ENCODE results near the gene CFAP77. TPM values are rescaled to one million over a fixed set of nuclear protein-coding genes. Genes with fewer than 3 reads are reported as not detected.

Gene CFAP77
- total RNA-seq, 2 donors from 2014 or later, result 3.3 to 8.6 TPM

- no peaks in the 10 kb centered on the region for H3K27me3 ChIP-seq
- no peak for DNase-seq (ENCODE audit: low spot score)
- no peaks in the 10 kb centered on the region for H3K4me1 ChIP-seq
- H3K4me3 ChIP-seq, result no peak overlapping the region
- H3K27ac ChIP-seq, result no peak overlapping the region
- H3K36me3 ChIP-seq, result no peaks in the 10 kb centered on the region
- peaks cover 0 to 11% of the 10 kb centered on the region in 2 donors for H3K9me3 ChIP-seq
- TF ChIP-seq CTCF (IDR thresholded peaks at IDR 0.05), result no peak
Observed at GRCh38 chr9:132537352-132537751, 127.3 kb downstream of the CFAP77 start.

- Histone ChIP-seq H3K27me3 (no peaks in the 10 kb centered on the region), H3K4me1 (no peaks in the 10 kb centered on the region)
Observed at GRCh38 chr9:132538071-132538470, 128.1 kb downstream of the CFAP77 start.

GRCh38 chr9:132539096-132539495, 129.1 kb downstream of the CFAP77 start:
- Histone ChIP-seq H3K9me3 (peaks cover 0 to 11% of the 10 kb centered on the region in 2 donors), H3K27me3 (no peaks in the 10 kb centered on the region), H3K36me3 (no peaks in the 10 kb centered on the region), H3K4me3 (no peak overlapping the region), H3K27ac (no peak overlapping the region), H3K4me1 (no peaks in the 10 kb centered on the region)
- no peak for DNase-seq (ENCODE audit: low spot score)
- TF ChIP-seq CTCF (IDR thresholded peaks at IDR 0.05), result no peak

More at GRCh38 chr9:132538071-132538470, 128.1 kb downstream of the CFAP77 start:
- DNase-seq (ENCODE audit: low spot score), result no peak
- Histone ChIP-seq H3K36me3 (no peaks in the 10 kb centered on the region), H3K9me3 (peaks cover 0 to 11% of the 10 kb centered on the region in 2 donors), H3K4me3 (no peak overlapping the region), H3K27ac (no peak overlapping the region)
- TF ChIP-seq CTCF (IDR thresholded peaks at IDR 0.05), result no peak

- Histone ChIP-seq H3K4me3 (no peak overlapping the region), H3K36me3 (no peaks in the 10 kb centered on the region), H3K4me1 (peaks cover 0 to under 1% of the 10 kb centered on the region in 2 donors), H3K9me3 (no peaks in the 10 kb centered on the region), H3K27me3 (no peaks in the 10 kb centered on the region), H3K27ac (no peak overlapping the region)
- DNase-seq (ENCODE audit: low spot score), result no peak
- no peak for TF ChIP-seq CTCF (IDR thresholded peaks at IDR 0.05)
Observed at GRCh38 chr9:132541051-132541450, 131.0 kb downstream of the CFAP77 start.

- DNase-seq (ENCODE audit: low spot score), result no peak
- H3K27me3 ChIP-seq, result no peaks in the 10 kb centered on the region
- no peak for TF ChIP-seq CTCF (IDR thresholded peaks at IDR 0.05)
Observed at GRCh38 chr9:132541870-132542830, 132.1 kb downstream of the CFAP77 start.

More at GRCh38 chr9:132541870-132542830, 132.1 kb downstream of the CFAP77 start:
- no peak overlapping the region for H3K27ac ChIP-seq
- H3K36me3 ChIP-seq, result no peaks in the 10 kb centered on the region
- H3K4me1 ChIP-seq, result peaks cover 0 to 6% of the 10 kb centered on the region in 2 donors
- H3K4me3 ChIP-seq, result no peak overlapping the region
- H3K9me3 ChIP-seq, result no peaks in the 10 kb centered on the region
